Activated T-helper 17 cell treated with anti-CD3 and anti-CD28 coated beads, Interleukin-2, amount 50 U/mL, for 72 hours (primary cell): ENCODE measurements around the gene DNM1. TPM values are rescaled to one million over a fixed set of nuclear protein-coding genes. Genes with fewer than 3 reads are reported as not detected.

Experiments
- ATAC-seq: fragments of 150-1000 bp; cut with Tn5 transposase; replicated peaks from 2 replicates; pipeline ENCODE4 v1.10.0; 2021; ENCODE audit warnings: mild to moderate bottlenecking, moderate library complexity
- H3K27ac Mint-ChIP-seq: one replicate; pipeline ENCODE4 v1.8.0; 2022; ENCODE audit warnings: mixed read lengths
- H3K27me3 Mint-ChIP-seq: one replicate; pipeline ENCODE4 v1.8.0; 2022; ENCODE audit warnings: mixed read lengths
- H3K36me3 Mint-ChIP-seq: one replicate; pipeline ENCODE4 v1.8.0; 2022; ENCODE audit warnings: low read depth, mild to moderate bottlenecking, mixed read lengths
- H3K4me1 Mint-ChIP-seq: one replicate; pipeline ENCODE4 v1.8.0; 2022; ENCODE audit warnings: mixed read lengths
- H3K4me3 Mint-ChIP-seq: one replicate; pipeline ENCODE4 v1.8.0; 2022; ENCODE audit warnings: mild to moderate bottlenecking, mixed read lengths
- H3K9me3 Mint-ChIP-seq: one replicate; pipeline ENCODE4 v1.8.0; 2022; ENCODE audit warnings: mixed read lengths
- total RNA-seq, 2 donors: library from RNA; stranded (reverse); gene quantifications; one replicate each; pipeline ENCODE4 v1.2.3, GENCODE V29; 2022

DNM1 gene
- total RNA-seq, 2 donors from 2014 or later: 0.84 to 9.2 TPM

GRCh38 chr9:128254362-128254761, 51.2 kb downstream of the DNM1 start:
- no peak for ATAC-seq
- H3K27me3 Mint-ChIP-seq: no peaks in the 10 kb centered on the region
- H3K4me3 Mint-ChIP-seq: no peak overlapping the region
- peaks cover 5% of the 10 kb centered on the region for H3K4me1 Mint-ChIP-seq
- H3K36me3 Mint-ChIP-seq: peaks cover 36% of the 10 kb centered on the region
- no peaks in the 10 kb centered on the region for H3K9me3 Mint-ChIP-seq
- no peak overlapping the region for H3K27ac Mint-ChIP-seq

- no peak overlapping the region for H3K27ac Mint-ChIP-seq
- H3K4me3 Mint-ChIP-seq: no peak overlapping the region
- H3K36me3 Mint-ChIP-seq: peaks cover 41% of the 10 kb centered on the region
- no peaks in the 10 kb centered on the region for H3K27me3 Mint-ChIP-seq
- no peak for ATAC-seq
- no peaks in the 10 kb centered on the region for H3K9me3 Mint-ChIP-seq
- peaks cover 5% of the 10 kb centered on the region for H3K4me1 Mint-ChIP-seq
Observed at GRCh38 chr9:128254855-128255759, 51.9 kb downstream of the DNM1 start.

DNA sequence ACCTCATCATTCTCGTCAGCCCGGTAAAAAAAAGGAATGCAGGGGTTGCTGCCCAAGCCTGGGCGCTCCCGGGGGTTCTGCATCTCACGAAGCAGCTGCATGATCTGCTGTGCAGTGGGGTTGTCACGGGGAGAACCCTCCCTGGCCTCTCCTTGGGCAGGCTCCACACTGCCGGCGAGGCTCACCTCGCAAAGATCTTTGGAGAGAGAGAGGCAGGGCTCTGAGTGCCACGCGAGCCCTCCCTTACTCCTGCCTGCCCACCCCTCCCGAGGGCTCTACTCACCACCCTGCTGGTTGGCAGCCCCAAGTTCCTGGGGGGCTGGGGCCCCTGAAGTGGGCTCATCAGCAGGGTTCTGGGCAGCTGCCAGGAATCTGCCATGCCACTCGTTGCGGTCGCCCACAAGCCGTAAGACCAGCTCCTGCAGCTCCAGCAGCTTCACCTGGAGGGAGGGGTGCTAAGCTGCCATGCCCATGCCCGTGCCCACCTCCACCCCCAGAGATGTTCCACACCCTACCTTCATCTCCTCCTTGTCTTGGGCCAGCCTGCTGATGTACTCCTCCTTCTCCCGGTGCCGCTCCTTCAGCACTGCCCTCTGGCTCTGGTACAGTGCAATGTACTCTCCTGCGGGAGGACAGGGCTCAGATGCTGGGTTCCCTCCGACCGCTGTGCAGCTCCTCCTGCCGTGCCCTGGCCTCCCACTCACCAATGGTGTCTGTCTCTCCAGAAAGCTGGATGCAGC, 54.1 kb downstream of the DNM1 start:
- Mint-ChIP-seq H3K9me3 (no peaks in the 10 kb centered on the region), H3K27me3 (no peaks in the 10 kb centered on the region), H3K27ac (no peak overlapping the region), H3K36me3 (peaks cover 60% of the 10 kb centered on the region), H3K4me3 (no peak overlapping the region), H3K4me1 (no peaks in the 10 kb centered on the region)
- no peak for ATAC-seq

- Mint-ChIP-seq H3K4me1 (no peaks in the 10 kb centered on the region), H3K4me3 (no peak overlapping the region)
Observed at GRCh38 chr9:128257907-128258306, 54.7 kb downstream of the DNM1 start.

GRCh38 chr9:128258326-128258725, 55.1 kb downstream of the DNM1 start:
- Mint-ChIP-seq H3K9me3 (no peaks in the 10 kb centered on the region), H3K27ac (no peak overlapping the region), H3K4me3 (no peak overlapping the region), H3K4me1 (no peaks in the 10 kb centered on the region), H3K36me3 (peaks cover 71% of the 10 kb centered on the region), H3K27me3 (no peaks in the 10 kb centered on the region)
- no peak for ATAC-seq

More at GRCh38 chr9:128257907-128258306, 54.7 kb downstream of the DNM1 start:
- Mint-ChIP-seq H3K27ac (no peak overlapping the region), H3K27me3 (no peaks in the 10 kb centered on the region), H3K36me3 (peaks cover 67% of the 10 kb centered on the region), H3K9me3 (no peaks in the 10 kb centered on the region)
- no peak for ATAC-seq

DNA sequence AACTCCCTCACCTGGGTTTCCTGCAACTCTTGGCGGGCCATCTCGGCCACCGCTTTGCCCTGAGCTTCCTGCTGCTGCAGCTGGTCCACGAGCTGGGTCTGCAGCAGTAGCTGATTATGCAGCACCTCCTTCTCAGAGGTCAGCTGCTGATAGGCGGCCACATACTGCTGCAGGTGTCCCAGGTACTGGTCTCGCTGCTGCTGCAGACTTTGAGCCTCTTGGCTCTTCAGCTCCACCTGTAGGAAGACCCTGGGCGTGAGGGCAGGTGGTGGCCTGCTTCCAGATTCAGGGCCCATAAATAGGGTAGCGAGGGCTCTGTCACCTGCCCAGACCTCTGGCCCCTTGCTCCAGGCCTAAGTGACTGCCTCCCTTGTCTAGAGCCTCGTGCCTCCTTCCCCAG, 56.0 kb downstream of the DNM1 start:
- peaks cover 71% of the 10 kb centered on the region for H3K36me3 Mint-ChIP-seq
- no peak overlapping the region for H3K27ac Mint-ChIP-seq
- no peaks in the 10 kb centered on the region for H3K27me3 Mint-ChIP-seq
- H3K4me3 Mint-ChIP-seq: no peak overlapping the region
- H3K4me1 Mint-ChIP-seq: no peaks in the 10 kb centered on the region
- ATAC-seq: no peak
- no peaks in the 10 kb centered on the region for H3K9me3 Mint-ChIP-seq

GRCh38 chr9:128260340-128260739, 57.2 kb downstream of the DNM1 start:
- ATAC-seq: no peak
- Mint-ChIP-seq H3K27me3 (no peaks in the 10 kb centered on the region), H3K4me3 (no peak overlapping the region), H3K36me3 (peaks cover 78% of the 10 kb centered on the region), H3K9me3 (no peaks in the 10 kb centered on the region), H3K27ac (no peak overlapping the region), H3K4me1 (no peaks in the 10 kb centered on the region)

GRCh38 chr9:128262687-128263086, 59.5 kb downstream of the DNM1 start:
- Mint-ChIP-seq H3K4me1 (no peaks in the 10 kb centered on the region), H3K27ac (no peak overlapping the region), H3K4me3 (no peak overlapping the region), H3K27me3 (no peaks in the 10 kb centered on the region), H3K36me3 (peaks cover 79% of the 10 kb centered on the region), H3K9me3 (no peaks in the 10 kb centered on the region)
- no peak for ATAC-seq

GRCh38 chr9:128265348-128265847, 62.2 kb downstream of the DNM1 start:
- no peak overlapping the region for H3K4me3 Mint-ChIP-seq
- peaks cover 61% of the 10 kb centered on the region for H3K36me3 Mint-ChIP-seq
- no peaks in the 10 kb centered on the region for H3K4me1 Mint-ChIP-seq
- H3K27ac Mint-ChIP-seq: no peak overlapping the region
- ATAC-seq: no peak
- no peaks in the 10 kb centered on the region for H3K9me3 Mint-ChIP-seq
- H3K27me3 Mint-ChIP-seq: no peaks in the 10 kb centered on the region

- Mint-ChIP-seq H3K4me1 (no peaks in the 10 kb centered on the region), H3K27ac (no peak overlapping the region), H3K36me3 (peaks cover 61% of the 10 kb centered on the region), H3K27me3 (no peaks in the 10 kb centered on the region), H3K4me3 (no peak overlapping the region), H3K9me3 (no peaks in the 10 kb centered on the region)
- ATAC-seq: no peak
Observed at GRCh38 chr9:128266868-128267590, 63.9 kb downstream of the DNM1 start.

GRCh38 chr9:128271112-128271511, 67.9 kb downstream of the DNM1 start:
- no peaks in the 10 kb centered on the region for H3K9me3 Mint-ChIP-seq
- peaks cover 61% of the 10 kb centered on the region for H3K36me3 Mint-ChIP-seq

DNA sequence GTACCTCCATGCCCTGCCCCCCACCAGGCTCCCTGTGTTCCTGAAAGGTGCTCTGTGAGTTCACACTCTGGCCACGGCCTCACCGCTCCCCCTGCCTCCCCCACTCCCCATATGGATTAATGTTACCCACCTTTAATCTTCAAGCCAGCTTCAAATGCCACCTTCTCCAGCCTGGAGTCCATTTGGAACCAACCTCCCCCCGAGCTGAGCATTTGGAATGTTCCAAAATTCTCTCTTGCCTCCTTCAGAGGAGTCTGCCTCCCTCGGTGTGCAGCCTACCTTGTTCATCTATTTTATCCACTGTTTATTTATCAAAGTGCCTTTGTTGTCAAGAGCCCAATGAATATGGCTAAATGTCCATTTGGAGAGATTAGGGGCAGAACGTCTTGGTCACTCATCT, 68.3 kb downstream of the DNM1 start:
- H3K4me1 Mint-ChIP-seq: peaks cover 9% of the 10 kb centered on the region
- H3K9me3 Mint-ChIP-seq: no peaks in the 10 kb centered on the region
- peaks cover 61% of the 10 kb centered on the region for H3K36me3 Mint-ChIP-seq
- H3K27me3 Mint-ChIP-seq: no peaks in the 10 kb centered on the region
- no peak for ATAC-seq
- no peak overlapping the region for H3K4me3 Mint-ChIP-seq
- H3K27ac Mint-ChIP-seq: no peak overlapping the region

More at GRCh38 chr9:128271112-128271511, 67.9 kb downstream of the DNM1 start:
- Mint-ChIP-seq H3K27me3 (no peaks in the 10 kb centered on the region), H3K4me1 (peaks cover 5% of the 10 kb centered on the region), H3K27ac (no peak overlapping the region), H3K4me3 (no peak overlapping the region)
- no peak for ATAC-seq

DNA sequence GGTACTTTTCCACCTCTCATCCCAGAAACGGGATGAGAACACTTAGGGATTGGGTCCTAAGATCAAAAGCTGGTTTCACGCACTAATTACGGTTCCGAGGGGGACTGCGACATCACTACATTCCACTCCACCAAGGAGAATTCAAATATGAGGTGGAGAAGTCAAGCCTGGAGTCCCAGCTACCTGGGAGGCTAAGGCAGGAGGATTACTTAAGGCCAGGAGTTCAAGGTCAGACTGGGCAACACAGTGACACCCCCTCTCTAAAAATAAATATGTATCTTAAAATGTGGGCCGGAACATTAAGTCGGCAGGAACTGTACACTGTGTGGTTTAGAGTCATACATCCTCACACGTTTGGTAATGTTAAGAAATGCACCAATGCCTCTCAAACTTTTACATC, 71.1 kb downstream of the DNM1 start:
- no peak for ATAC-seq
- Mint-ChIP-seq H3K4me1 (peaks cover 21% of the 10 kb centered on the region), H3K36me3 (peaks cover 53% of the 10 kb centered on the region), H3K4me3 (peak overlapping the region; percentile 99), H3K27ac (peak overlapping the region; percentile 100), H3K27me3 (no peaks in the 10 kb centered on the region), H3K9me3 (no peaks in the 10 kb centered on the region)
